GM12872 (cell line): ENCODE results near the gene DERL3.

Experiments
- TF ChIP-seq, protein P1 (sequence below): IDR thresholded peaks from 3 replicates; pipeline ENCODE4 v1.5.1; 2011; ENCODE audit warnings: low read depth, mild to moderate bottlenecking, low read length, moderate library complexity; ENCODE audit not compliant: insufficient read depth

DERL3 gene

DNA sequence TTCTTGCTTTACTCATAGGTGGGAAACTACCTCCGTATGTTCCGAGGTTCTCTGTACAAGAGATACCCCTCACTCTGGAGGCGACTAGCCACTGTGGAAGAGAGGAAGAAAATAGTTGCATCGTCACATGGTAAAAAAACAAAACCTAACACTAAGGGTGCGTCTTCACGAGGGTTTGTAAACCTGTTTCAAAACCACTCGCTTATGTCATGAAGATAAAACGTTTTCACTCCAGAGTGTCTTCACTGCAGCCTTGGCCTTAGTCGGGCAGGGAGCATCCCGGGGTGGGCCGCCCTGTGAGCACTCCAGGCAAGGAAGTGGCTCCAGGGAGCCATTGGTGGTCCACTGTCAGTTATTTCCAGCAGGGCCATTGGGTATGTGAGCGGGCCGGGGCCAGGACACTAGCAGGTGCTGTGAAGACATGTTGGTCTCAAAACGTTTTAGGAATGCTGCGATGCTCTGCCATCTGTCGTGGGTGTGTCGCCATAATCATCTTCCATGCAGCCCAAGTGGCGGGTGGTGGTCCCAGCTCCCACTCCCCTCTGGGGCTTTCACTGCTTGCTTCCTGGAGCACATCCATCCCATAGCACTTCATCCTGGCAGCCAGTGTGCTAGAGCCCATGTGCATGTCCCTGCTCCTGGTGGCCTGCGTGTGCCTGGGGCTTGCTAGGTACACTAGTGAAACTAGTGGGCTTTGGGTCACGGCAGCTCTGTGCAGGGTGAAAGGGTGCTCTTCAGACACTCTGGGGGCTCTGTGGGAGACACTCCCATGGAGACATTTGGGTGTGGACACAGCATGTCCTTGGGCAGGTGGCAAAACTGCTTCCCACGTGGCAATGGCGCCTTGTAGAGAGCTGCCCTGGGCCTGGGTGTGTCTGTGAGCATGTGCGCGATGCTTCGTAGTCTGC, 46.8 kb downstream of the DERL3 start:
- TF ChIP-seq, protein P1, sequence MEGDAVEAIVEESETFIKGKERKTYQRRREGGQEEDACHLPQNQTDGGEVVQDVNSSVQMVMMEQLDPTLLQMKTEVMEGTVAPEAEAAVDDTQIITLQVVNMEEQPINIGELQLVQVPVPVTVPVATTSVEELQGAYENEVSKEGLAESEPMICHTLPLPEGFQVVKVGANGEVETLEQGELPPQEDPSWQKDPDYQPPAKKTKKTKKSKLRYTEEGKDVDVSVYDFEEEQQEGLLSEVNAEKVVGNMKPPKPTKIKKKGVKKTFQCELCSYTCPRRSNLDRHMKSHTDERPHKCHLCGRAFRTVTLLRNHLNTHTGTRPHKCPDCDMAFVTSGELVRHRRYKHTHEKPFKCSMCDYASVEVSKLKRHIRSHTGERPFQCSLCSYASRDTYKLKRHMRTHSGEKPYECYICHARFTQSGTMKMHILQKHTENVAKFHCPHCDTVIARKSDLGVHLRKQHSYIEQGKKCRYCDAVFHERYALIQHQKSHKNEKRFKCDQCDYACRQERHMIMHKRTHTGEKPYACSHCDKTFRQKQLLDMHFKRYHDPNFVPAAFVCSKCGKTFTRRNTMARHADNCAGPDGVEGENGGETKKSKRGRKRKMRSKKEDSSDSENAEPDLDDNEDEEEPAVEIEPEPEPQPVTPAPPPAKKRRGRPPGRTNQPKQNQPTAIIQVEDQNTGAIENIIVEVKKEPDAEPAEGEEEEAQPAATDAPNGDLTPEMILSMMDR, result no peak

DNA sequence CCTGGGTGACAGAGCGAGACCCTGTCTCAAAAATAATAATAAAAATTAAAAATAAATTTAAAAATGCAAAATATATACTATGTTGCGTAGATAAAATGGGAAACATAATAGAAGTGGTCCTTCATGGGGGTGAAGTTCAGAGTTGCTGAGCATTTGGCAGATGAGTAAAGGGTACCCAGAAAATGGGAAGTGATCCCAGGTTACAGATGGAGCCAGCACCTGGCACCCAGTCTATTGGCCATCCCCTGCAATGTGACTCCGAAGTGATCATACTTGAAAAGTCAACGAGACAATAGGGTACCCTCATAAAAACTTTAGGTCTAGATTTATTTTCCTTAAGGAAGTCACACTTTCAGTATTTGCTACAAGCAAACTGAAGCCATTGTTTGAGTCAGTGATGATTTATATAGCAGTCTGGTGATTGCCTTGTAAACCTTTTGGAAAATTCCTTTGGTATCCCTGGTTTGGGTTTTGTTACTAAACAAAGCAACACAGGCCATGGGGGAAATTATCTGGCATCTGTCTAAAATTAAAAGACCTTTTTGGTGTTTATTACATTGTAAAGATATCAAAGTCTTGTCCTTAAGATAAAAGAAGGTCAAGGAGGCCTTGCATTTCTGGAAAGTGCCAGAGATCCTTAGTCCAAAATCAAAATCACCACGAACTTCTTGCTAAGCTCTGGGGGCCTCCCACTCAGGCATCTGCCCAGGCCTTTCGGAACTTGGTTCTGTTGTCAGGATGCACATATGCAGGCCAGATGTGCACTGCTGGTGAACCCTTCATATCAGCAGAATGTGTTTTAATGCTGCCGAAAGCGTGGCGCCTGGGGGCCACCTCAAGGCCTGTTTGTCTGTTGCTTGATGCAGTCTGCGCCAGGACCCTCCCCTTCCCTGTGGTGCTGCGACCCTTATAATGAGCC, 47.7 kb downstream of the DERL3 start:
- TF ChIP-seq, protein P1, result no peak

DNA sequence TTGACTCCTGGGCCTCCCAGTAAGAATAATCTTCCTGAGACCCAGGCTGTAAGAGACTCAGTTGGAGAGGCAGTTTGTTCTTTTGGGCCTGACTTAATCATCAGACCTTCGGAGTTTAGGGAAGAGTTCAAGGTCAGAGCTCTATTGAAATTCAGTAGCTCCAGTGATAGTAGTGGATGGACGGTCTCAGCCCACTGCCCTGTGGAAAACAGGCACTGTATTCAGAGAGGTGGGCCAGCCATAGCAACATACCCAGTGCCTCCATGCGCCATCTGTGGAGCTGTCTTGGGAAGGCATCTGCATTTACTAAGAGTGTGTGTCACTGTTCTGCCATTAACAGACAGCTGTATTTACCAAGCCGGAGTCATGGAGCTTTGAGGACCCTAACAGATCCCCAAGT, 49.2 kb downstream of the DERL3 start:
- TF ChIP-seq, protein P1, result no peak

DNA sequence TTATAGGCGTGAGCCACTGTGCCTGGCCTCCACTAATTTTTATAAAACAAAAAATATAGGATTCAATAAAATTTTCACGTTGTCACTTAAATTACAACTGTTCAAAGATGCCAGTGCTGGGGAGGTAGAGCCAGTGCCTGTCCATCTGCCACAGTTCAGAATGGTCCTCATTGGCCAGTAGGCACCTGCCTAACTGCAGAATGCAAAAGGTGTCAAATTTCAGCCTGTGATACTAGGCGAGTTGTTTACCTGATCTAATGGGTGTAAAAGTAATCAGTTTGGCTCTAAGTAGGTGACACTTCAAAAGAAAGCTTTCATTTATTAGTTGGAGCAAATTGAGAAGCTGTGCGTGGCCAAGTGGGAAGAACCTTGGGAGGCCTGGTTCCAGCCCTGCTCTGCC, 49.7 kb downstream of the DERL3 start:
- TF ChIP-seq, protein P1, result no peak

DNA sequence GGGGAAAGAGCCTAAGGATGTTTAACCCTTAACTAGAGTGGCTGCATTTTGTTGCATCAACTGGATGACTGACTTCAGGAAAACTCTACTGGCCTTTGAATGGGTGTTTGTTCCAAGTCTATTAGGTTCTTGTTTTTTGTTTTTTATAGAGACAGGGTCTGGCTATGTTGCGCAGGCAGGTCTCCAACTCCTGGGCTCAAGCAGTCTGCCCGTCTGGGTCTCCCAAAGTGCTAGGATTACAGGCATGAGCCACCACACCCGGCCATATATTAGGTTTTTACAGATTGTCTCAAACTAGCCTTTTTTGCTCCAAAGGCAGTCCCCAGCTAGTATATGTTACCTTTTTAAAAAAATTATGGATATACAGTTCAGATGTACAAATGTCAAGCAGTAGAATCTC, 50.9 kb downstream of the DERL3 start:
- TF ChIP-seq, protein P1, result no peak

DNA sequence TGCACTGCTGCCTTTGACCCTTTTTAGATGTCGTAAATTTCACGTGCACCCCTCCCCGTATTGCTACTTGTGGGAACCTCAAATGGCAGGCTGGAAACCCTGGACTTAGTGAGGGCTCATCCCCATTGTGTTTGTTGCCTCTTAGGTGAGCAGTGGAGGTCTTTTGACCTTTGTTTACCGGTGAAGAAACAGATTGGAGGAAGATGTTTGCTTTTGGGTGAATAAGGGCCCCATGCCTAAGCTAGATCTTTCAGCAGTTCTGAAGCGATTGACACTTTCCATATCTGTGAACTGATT, 51.3 kb downstream of the DERL3 start:
- TF ChIP-seq, protein P1, result no peak
